OCI-LY7 (cell line): ENCODE results near the gene KCNJ15. TPM values are rescaled to one million over a fixed set of nuclear protein-coding genes. Genes with fewer than 3 reads are reported as not detected.

Experiments
- BruUV-seq: library from RNA; stranded (reverse); fragments of 400-500 nt; replicated peaks from 2 replicates; lab custom pipeline; 2021; lab: Mats Ljungman, UMichigan
- CTCF ChIA-PET: fragments of 300-600 bp; sonication (Branson Sonifier 250); formaldehyde crosslinking; loops from one replicate; lab custom pipeline; 2022; ENCODE audit warnings: antibody characterized with exemption; ENCODE audit not compliant: unreplicated experiment; lab: Charles Lee
- POLR2A ChIA-PET: fragments of 300-600 bp; sonication (Branson Sonifier 250); formaldehyde crosslinking; loops from one replicate; lab custom pipeline; 2022; ENCODE audit warnings: antibody characterized with exemption; lab: Charles Lee
- DNase-seq: peaks from one replicate; pipeline ENCODE4 v3.0.0-alpha.2; 2015; ENCODE audit warnings: low spot score
- H2AFZ ChIP-seq: fragments of 200-600 bp; sonication (generic), shearing (Covaris generic); 2 replicates; pipeline ENCODE4 v1.6.1; 2014; ENCODE audit warnings: mild to moderate bottlenecking, antibody characterized with exemption, low read length, moderate library complexity
- H3K27ac ChIP-seq: fragments of 200-600 bp; sonication (generic); 2 replicates; pipeline ENCODE4 v1.5.1; 2014; ENCODE audit warnings: mixed run types, low read depth, mild to moderate bottlenecking, moderate library complexity, low read length, inconsistent platforms; ENCODE audit not compliant: poor library complexity, severe bottlenecking
- H3K36me3 ChIP-seq: fragments of 200-600 bp; sonication (generic); 2 replicates; pipeline ENCODE4 v1.6.1; 2014; ENCODE audit warnings: mild to moderate bottlenecking, antibody characterized with exemption, low read length, moderate library complexity, mixed read lengths; ENCODE audit not compliant: insufficient read depth
- H3K4me1 ChIP-seq: fragments of 200-600 bp; sonication (generic); 2 replicates; pipeline ENCODE4 v1.5.1; 2014; ENCODE audit warnings: mild to moderate bottlenecking, low read length; ENCODE audit not compliant: insufficient read depth, poor library complexity, severe bottlenecking
- H3K4me2 ChIP-seq: fragments of 200-600 bp; sonication (generic); 2 replicates; pipeline ENCODE4 v1.6.1; 2014; ENCODE audit warnings: mild to moderate bottlenecking, low read length
- H3K4me3 ChIP-seq: fragments of 200-600 bp; sonication (generic); 2 replicates; pipeline ENCODE4 v1.5.1; 2014; ENCODE audit warnings: mild to moderate bottlenecking, low read depth, low read length; ENCODE audit not compliant: poor library complexity, severe bottlenecking
- H3K79me2 ChIP-seq: fragments of 200-600 bp; sonication (generic); 2 replicates; pipeline ENCODE4 v1.6.1; 2016; ENCODE audit warnings: low read depth, mild to moderate bottlenecking, low read length, moderate library complexity, mixed read lengths; ENCODE audit not compliant: insufficient read depth
- H3K9me2 ChIP-seq: fragments of 200-600 bp; sonication (generic); 2 replicates; pipeline ENCODE4 v1.6.1; 2016; ENCODE audit warnings: mild to moderate bottlenecking, low read length, mixed read lengths; ENCODE audit not compliant: insufficient read depth
- H3K9me3 ChIP-seq: fragments of 200-600 bp; sonication (generic); 2 replicates; pipeline ENCODE4 v1.6.1; 2014; ENCODE audit warnings: mild to moderate bottlenecking, mixed run types, low read length, mixed read lengths
- H4K20me1 ChIP-seq: fragments of 200-600 bp; sonication (generic); 2 replicates; pipeline ENCODE4 v1.6.1; 2014; ENCODE audit warnings: mild to moderate bottlenecking, antibody characterized with exemption, low read length, moderate library complexity, mixed read lengths; ENCODE audit not compliant: insufficient read depth
- EZH2phosphoT487 ChIP-seq: fragments of 200-600 bp; sonication (generic); IDR thresholded peaks from 2 replicates; pipeline ENCODE4 v1.6.1; 2018; ENCODE audit warnings: low read depth, borderline replicate concordance, mild to moderate bottlenecking, mixed run types, antibody characterized with exemption, low read length, moderate library complexity, mixed read lengths
- intact Hi-C: fragments of 100-400 bp; cut with micrococcal nuclease; formaldehyde crosslinking; loops from one replicate; pipeline ENCODE4 v1.10.0; 2022; ENCODE audit not compliant: unreplicated experiment
- total RNA-seq, 2 experiments: library from RNA; depleted of rRNA in 1 of 2; stranded (reverse); fragments of >200 nt in 1 of 2; shearing (Covaris generic) in 1 of 2; gene quantifications; 2 replicates each; pipeline ENCODE4 v1.2.3, GENCODE V29; 2014 to 2022
- TF ChIP-seq, protein P1 (sequence below): fragments of 200-600 bp; sonication (generic); conservative IDR thresholded peaks from 2 replicates; pipeline ENCODE4 v1.5.1; 2014; ENCODE audit warnings: mild to moderate bottlenecking, antibody characterized with exemption, low read length, moderate library complexity, mixed read lengths

Gene KCNJ15
- total RNA-seq, 2 experiments from 2014 or later, result not detected

DNA sequence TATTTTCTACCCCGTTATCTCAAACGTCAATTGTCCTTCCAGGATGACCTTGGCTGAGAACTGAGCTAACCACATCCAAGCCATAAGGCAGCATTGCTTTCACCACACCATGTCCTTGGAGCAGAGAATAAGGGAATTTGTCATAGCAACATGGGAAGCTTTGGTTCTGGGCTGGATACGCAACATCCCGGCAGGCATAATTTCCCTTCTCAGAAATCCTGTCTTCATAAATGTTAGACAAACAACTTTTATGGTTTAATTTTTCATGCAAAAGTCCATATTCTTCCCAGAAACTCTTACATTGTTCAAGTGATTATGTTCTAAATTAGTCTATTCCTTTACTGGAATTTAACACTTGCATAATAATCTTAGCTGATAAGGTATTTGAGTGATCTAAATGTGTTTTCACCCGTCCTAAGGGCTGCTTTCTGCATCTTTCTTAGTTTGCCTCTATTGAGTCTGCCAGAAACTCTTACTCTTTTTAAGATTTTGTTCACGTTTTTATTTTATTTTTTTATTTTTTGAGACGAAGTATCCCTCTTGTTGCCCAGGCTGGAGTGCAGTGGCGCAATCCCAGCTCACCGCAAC, 51.8 kb downstream of the KCNJ15 start:
- no peak for DNase-seq
- no peaks in the 10 kb centered on the region for H3K9me2 ChIP-seq
- no peaks in the 10 kb centered on the region for H3K9me3 ChIP-seq
- no peak overlapping the region for H3K4me3 ChIP-seq
- POLR2A ChIA-PET, result interaction anchor here (1.4 kb wide), 1 partner anchor 15 kb away, joined by 3 read pairs; no protein-coding TSS in a partner anchor
- TF ChIP-seq EZH2phosphoT487, result no peak
- TF ChIP-seq, protein P1, sequence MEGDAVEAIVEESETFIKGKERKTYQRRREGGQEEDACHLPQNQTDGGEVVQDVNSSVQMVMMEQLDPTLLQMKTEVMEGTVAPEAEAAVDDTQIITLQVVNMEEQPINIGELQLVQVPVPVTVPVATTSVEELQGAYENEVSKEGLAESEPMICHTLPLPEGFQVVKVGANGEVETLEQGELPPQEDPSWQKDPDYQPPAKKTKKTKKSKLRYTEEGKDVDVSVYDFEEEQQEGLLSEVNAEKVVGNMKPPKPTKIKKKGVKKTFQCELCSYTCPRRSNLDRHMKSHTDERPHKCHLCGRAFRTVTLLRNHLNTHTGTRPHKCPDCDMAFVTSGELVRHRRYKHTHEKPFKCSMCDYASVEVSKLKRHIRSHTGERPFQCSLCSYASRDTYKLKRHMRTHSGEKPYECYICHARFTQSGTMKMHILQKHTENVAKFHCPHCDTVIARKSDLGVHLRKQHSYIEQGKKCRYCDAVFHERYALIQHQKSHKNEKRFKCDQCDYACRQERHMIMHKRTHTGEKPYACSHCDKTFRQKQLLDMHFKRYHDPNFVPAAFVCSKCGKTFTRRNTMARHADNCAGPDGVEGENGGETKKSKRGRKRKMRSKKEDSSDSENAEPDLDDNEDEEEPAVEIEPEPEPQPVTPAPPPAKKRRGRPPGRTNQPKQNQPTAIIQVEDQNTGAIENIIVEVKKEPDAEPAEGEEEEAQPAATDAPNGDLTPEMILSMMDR, result no peak
- H4K20me1 ChIP-seq, result no peaks in the 10 kb centered on the region
- no TSS peak for BruUV-seq
- CTCF ChIA-PET, result no interaction called here
- H3K4me2 ChIP-seq, result no peak overlapping the region
- H3K36me3 ChIP-seq, result no peaks in the 10 kb centered on the region
- H3K79me2 ChIP-seq, result no peaks in the 10 kb centered on the region
- H3K4me1 ChIP-seq, result no peaks in the 10 kb centered on the region
- no peak overlapping the region for H3K27ac ChIP-seq
- intact Hi-C loops, result no loop called here
- no peak overlapping the region for H2AFZ ChIP-seq

DNA sequence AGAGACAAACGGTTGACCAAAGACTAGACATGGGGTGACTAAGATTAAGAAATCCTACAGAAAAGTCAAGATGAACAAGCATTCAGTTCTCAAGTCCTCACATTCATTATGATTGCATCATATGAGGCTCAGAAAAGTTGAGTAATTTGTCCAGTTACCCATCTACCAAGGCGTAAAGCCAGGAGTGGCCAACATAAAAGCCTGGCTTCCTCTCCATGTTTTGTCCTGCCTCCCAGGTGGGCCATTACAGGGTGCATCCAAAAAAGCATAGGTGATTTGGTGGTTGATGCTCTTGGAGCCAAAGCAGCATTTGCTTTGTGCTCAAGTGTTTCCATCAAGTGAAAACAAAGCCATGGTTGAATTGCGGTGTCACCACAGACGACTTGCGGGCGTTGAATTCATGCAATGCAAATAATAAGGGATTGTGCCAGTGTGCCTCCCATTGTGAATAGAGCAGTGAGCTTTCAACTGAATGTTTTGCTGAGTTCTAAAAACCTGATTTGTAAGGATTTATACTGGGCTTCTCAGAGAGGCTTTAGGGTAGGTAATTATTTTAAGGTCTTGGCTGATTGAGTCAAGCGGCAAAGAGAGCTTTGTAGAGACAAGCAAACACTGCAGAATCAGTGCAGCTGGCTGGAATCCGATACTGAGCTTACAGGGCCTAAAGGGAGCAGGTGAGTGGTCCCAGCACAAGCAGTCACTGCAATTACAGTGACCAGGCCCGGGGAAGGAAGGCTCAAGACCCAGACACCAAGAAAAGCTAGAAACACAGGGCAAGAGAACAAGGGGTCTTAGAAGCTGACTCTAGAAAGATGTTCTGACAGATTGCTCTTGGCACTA, 54.1 kb downstream of the KCNJ15 start:
- H3K9me3 ChIP-seq, result no peaks in the 10 kb centered on the region
- no peak overlapping the region for H3K4me3 ChIP-seq
- H2AFZ ChIP-seq, result no peak overlapping the region
- BruUV-seq, result no TSS peak
- H3K9me2 ChIP-seq, result no peaks in the 10 kb centered on the region
- no peaks in the 10 kb centered on the region for H3K79me2 ChIP-seq
- TF ChIP-seq, protein P1, result no peak
- no peak for TF ChIP-seq EZH2phosphoT487
- no peaks in the 10 kb centered on the region for H4K20me1 ChIP-seq
- no peak overlapping the region for H3K27ac ChIP-seq
- ChIA-PET POLR2A (interaction anchor here (0.7 kb wide), 1 partner anchor 56 kb away, joined by 4 read pairs; no protein-coding TSS in a partner anchor), CTCF (no interaction called here)
- no peaks in the 10 kb centered on the region for H3K4me1 ChIP-seq
- no peak for DNase-seq
- no peak overlapping the region for H3K4me2 ChIP-seq
- no peaks in the 10 kb centered on the region for H3K36me3 ChIP-seq
- intact Hi-C loops, result no loop called here

DNA sequence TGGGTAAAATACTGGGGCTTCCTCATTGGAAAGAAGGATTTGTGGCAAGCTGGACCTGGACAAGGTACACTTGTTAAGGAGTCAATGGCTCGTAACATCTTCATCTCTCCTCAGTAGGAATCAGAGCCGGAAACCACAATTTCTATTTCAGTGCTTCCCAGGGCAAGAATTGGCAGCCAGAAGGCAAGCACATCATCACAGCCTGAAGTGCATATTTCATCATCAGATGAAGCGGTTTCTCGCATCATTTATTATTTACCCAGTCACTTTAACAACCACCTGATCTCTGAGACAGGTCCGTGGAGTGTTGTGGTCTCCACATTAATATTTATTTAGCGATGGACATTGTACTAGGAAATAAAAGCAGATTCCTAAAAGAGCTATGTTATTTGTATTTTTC, 55.0 kb downstream of the KCNJ15 start:
- no peaks in the 10 kb centered on the region for H3K4me1 ChIP-seq
- no peaks in the 10 kb centered on the region for H3K9me2 ChIP-seq
- no peaks in the 10 kb centered on the region for H3K36me3 ChIP-seq
- no TSS peak for BruUV-seq
- no peaks in the 10 kb centered on the region for H4K20me1 ChIP-seq
- H3K27ac ChIP-seq, result no peak overlapping the region
- DNase-seq, result no peak
- H3K4me3 ChIP-seq, result no peak overlapping the region
- H3K79me2 ChIP-seq, result no peaks in the 10 kb centered on the region
- CTCF ChIA-PET, result no interaction called here
- POLR2A ChIA-PET, result no interaction called here
- H3K9me3 ChIP-seq, result no peaks in the 10 kb centered on the region
- no peak overlapping the region for H2AFZ ChIP-seq
- TF ChIP-seq, protein P1, result no peak
- no peak for TF ChIP-seq EZH2phosphoT487
- no peak overlapping the region for H3K4me2 ChIP-seq
- intact Hi-C loops, result no loop called here
